Ascending aorta (tissue), 2 donors: Measurements from ENCODE around the gene ALDH8A1. TPM values are rescaled to one million over a fixed set of nuclear protein-coding genes. Genes with fewer than 3 reads are reported as not detected.

ENCODE experiments used
- DNase-seq, 2 donors: peaks; one replicate each; pipeline ENCODE4 v3.0.0-alpha.2; 2019; ENCODE audit warnings: low spot score in 2 of 2
- H3K27ac ChIP-seq, 2 donors: fragments of 200-600 bp; sonication (generic); one replicate each; pipeline ENCODE4 v1.5.1; 2016 to 2017; ENCODE audit warnings: mild to moderate bottlenecking in 1 of 2
- H3K27me3 ChIP-seq: fragments of 200-600 bp; sonication (generic); one replicate; pipeline ENCODE4 v1.5.1; 2017
- H3K36me3 ChIP-seq, 2 donors: fragments of 200-600 bp; sonication (generic); one replicate each; pipeline ENCODE4 v1.5.1; 2016
- H3K4me1 ChIP-seq, 2 donors: fragments of 200-600 bp; sonication (generic); one replicate each; pipeline ENCODE4 v1.5.1; 2016 to 2017; ENCODE audit warnings: mild to moderate bottlenecking in 1 of 2
- H3K4me3 ChIP-seq, 2 donors: fragments of 200-600 bp; sonication (generic); one replicate each; pipeline ENCODE4 v1.5.1; 2016 to 2017; ENCODE audit warnings: mild to moderate bottlenecking in 1 of 2
- H3K9me3 ChIP-seq, 2 donors: fragments of 200-600 bp; sonication (generic); one replicate each; pipeline ENCODE4 v1.5.1; 2016
- CTCF ChIP-seq, 3 experiments: fragments of 200-600 bp in 2 of 3; fragments of 450-650 bp in 1 of 3; sonication (generic) in 2 of 3; IDR thresholded peaks; one replicate each; pipeline ENCODE4 v1.5.1; 2016 to 2019; ENCODE audit warnings: antibody characterized with exemption in 3 of 3, mild to moderate bottlenecking in 1 of 3, moderate library complexity in 1 of 3
- intact Hi-C: fragments of 100-400 bp; cut with DNase I; formaldehyde crosslinking; loops from one replicate; pipeline ENCODE4 v1.15.1; 2023
- total RNA-seq: library from RNA; depleted of rRNA; stranded (reverse); fragments of >200 nt; gene quantifications from one replicate; pipeline ENCODE4 v1.1.0, GENCODE V29; 2016

ALDH8A1 gene
- total RNA-seq, 1 donor from 2014 or later, result not detected

DNA sequence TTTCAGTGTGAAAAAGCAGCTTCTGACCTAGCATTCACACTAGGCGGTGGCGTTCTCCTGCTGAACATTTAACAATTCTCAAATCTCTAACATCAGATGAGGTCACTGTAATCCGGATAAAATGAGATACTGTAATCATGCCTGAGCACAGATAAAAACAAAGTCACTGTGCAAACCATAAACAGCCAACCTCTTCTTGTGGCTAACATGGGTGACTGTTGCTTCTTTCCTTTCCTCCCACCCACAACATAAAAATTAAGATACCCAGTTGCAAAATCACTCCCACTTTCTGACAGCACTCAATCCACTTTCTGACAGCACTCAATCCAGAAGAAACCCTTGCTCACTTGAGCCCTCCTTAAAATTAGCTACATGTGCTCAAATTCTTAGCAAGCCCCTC, 11.5 kb upstream of the ALDH8A1 start:
- peaks cover 6 to 57% of the 10 kb centered on the region in 2 donors for H3K36me3 ChIP-seq
- no peak for TF ChIP-seq CTCF (IDR thresholded peaks at IDR 0.05)

GRCh38 chr6:134959603-134960002, 9.7 kb upstream of the ALDH8A1 start:
- peaks cover 2 to 42% of the 10 kb centered on the region in 2 donors for H3K36me3 ChIP-seq

More for the DNA sequence above, 11.5 kb upstream of the ALDH8A1 start:
- Histone ChIP-seq H3K27ac (no peak overlapping the region), H3K27me3 (no peaks in the 10 kb centered on the region), H3K9me3 (peaks cover 0 to 6% of the 10 kb centered on the region in 2 donors), H3K4me3 (no peak overlapping the region), H3K4me1 (no peaks in the 10 kb centered on the region)
- no peak for DNase-seq
- intact Hi-C loops, result no loop called here

GRCh38 chr6:134956676-134957075, 6.8 kb upstream of the ALDH8A1 start:
- H3K27ac ChIP-seq, result no peak overlapping the region
- H3K27me3 ChIP-seq, result no peaks in the 10 kb centered on the region
- DNase-seq, result no peak
- H3K4me1 ChIP-seq, result no peaks in the 10 kb centered on the region
- peaks cover 0 to 6% of the 10 kb centered on the region in 2 donors for H3K9me3 ChIP-seq
- H3K36me3 ChIP-seq, result peaks cover 2 to 16% of the 10 kb centered on the region in 2 donors
- intact Hi-C loops, result no loop called here
- no peak overlapping the region for H3K4me3 ChIP-seq
- TF ChIP-seq CTCF (IDR thresholded peaks at IDR 0.05), result no peak

More at GRCh38 chr6:134959603-134960002, 9.7 kb upstream of the ALDH8A1 start:
- H3K4me3 ChIP-seq, result no peak overlapping the region
- H3K9me3 ChIP-seq, result peaks cover 0 to 6% of the 10 kb centered on the region in 2 donors
- no peak for TF ChIP-seq CTCF (IDR thresholded peaks at IDR 0.05)
- H3K27me3 ChIP-seq, result no peaks in the 10 kb centered on the region
- intact Hi-C loops, result no loop called here
- no peak overlapping the region for H3K27ac ChIP-seq
- no peak for DNase-seq
- H3K4me1 ChIP-seq, result no peaks in the 10 kb centered on the region

DNA sequence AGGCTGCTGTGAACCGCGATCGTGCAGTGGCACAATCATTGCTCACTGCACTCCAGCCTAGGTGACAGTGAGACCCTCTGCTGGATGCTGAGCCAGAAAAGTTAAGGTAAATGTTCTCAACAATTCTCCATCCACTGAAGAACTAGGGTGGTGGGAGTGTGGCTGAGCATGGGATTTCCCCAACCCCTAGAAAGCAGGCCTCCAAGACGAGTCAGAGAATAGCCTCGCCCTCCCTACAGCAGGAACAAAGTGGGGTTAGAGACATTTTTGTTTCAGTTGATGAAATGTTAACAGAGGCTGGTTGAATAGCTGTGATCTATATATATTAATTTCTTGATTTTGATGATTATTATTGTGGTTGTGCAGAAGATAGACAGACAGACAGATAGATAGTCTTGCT, 6.1 kb upstream of the ALDH8A1 start:
- intact Hi-C loops, result no loop called here
- Histone ChIP-seq H3K27me3 (no peaks in the 10 kb centered on the region), H3K27ac (no peak overlapping the region), H3K9me3 (peaks cover 0 to 6% of the 10 kb centered on the region in 2 donors), H3K36me3 (peaks cover 0 to 12% of the 10 kb centered on the region in 2 donors), H3K4me3 (no peak overlapping the region), H3K4me1 (no peaks in the 10 kb centered on the region)
- DNase-seq, result no peak
- TF ChIP-seq CTCF (IDR thresholded peaks at IDR 0.05), result no peak

- intact Hi-C loops, result no loop called here
- DNase-seq, result no peak
- Histone ChIP-seq H3K4me1 (no peaks in the 10 kb centered on the region), H3K36me3 (peaks cover 0 to 4% of the 10 kb centered on the region in 2 donors), H3K27me3 (no peaks in the 10 kb centered on the region), H3K27ac (no peak overlapping the region), H3K4me3 (no peak overlapping the region), H3K9me3 (no peaks in the 10 kb centered on the region)
- no peak for TF ChIP-seq CTCF (IDR thresholded peaks at IDR 0.05)
Observed at GRCh38 chr6:134954272-134955000, 4.5 kb upstream of the ALDH8A1 start.
